ENCODE results near the gene SMCO4.

The SMCO4 gene

DNA sequence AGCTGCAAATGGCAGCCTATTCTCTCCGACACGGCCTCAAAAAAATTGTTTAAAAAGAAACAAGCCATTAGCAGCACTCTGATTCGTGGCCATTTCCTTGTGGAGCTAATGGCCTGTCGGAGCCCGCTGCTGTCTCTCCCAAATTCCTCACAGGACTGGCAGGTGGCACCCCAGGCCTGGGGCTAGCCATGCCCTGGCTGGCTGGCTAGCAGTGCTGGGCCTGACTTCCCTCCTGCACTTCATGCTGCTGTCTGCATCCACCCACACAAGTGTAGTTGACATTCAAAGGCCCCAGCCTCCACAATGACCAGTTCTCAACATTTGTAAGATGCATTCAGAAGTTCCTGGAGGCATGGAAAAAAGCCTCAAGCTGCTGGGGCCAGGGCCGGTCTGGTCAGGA, 61.5 kb downstream of the SMCO4 start:
- H3K9ac ChIP-seq (ENCODE audit: low read length), result no peak overlapping the region
- H3K9me3 ChIP-seq (ENCODE audit: low read length), result no peaks in the 10 kb centered on the region
- H4K20me1 ChIP-seq (ENCODE audit: insufficient read depth, low read length), result no peaks in the 10 kb centered on the region
- H3K4me2 ChIP-seq (ENCODE audit: low read length), result no peak overlapping the region
- TF ChIP-seq EZH2 (IDR thresholded peaks at IDR 0.05; ENCODE audit: borderline replicate concordance, low read length), result no peak
- TF ChIP-seq, protein P1, sequence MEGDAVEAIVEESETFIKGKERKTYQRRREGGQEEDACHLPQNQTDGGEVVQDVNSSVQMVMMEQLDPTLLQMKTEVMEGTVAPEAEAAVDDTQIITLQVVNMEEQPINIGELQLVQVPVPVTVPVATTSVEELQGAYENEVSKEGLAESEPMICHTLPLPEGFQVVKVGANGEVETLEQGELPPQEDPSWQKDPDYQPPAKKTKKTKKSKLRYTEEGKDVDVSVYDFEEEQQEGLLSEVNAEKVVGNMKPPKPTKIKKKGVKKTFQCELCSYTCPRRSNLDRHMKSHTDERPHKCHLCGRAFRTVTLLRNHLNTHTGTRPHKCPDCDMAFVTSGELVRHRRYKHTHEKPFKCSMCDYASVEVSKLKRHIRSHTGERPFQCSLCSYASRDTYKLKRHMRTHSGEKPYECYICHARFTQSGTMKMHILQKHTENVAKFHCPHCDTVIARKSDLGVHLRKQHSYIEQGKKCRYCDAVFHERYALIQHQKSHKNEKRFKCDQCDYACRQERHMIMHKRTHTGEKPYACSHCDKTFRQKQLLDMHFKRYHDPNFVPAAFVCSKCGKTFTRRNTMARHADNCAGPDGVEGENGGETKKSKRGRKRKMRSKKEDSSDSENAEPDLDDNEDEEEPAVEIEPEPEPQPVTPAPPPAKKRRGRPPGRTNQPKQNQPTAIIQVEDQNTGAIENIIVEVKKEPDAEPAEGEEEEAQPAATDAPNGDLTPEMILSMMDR (IDR thresholded peaks at IDR 0.05; ENCODE audit: low read length), result no peak
- H3K27ac ChIP-seq (ENCODE audit: low read depth, low read length, poor library complexity, severe bottlenecking), result no peak overlapping the region
- no peaks in the 10 kb centered on the region for H3F3A ChIP-seq (ENCODE audit: insufficient read depth, low read length)
- no peaks in the 10 kb centered on the region for H3K79me2 ChIP-seq (ENCODE audit: insufficient read depth, low read length)
- no peak overlapping the region for H3K4me3 ChIP-seq (ENCODE audit: low read depth, low read length, poor library complexity, severe bottlenecking)
- no peak overlapping the region for H2AFZ ChIP-seq (ENCODE audit: low read length)
- no peaks in the 10 kb centered on the region for H3K9me2 ChIP-seq (ENCODE audit: low read depth, low read length)
- no peaks in the 10 kb centered on the region for H3K27me3 ChIP-seq (ENCODE audit: insufficient read depth, low read length)
- H3K36me3 ChIP-seq (ENCODE audit: insufficient read depth, low read length), result no peaks in the 10 kb centered on the region
- no peaks in the 10 kb centered on the region for H3K4me1 ChIP-seq (ENCODE audit: insufficient read depth, low read length, severe bottlenecking)

DNA sequence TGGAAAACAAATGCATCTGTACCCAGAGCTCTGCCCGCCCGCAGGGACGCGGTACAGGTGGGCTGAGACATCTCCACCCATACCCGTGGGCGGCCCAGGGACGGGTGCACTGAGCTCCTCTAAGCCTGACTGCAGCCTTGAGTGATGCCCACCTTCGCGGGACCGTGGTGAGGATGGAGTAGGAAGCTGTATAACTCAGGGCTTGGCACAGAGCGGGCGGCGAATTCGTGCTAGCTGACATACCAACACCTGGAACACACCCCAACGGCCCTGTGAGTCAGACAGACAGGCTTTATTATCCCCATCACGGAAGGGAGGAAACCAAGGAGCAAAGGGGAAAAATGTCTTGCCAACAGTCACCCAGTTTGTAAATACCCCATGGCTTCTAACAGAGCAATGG, 61.9 kb downstream of the SMCO4 start:
- no peaks in the 10 kb centered on the region for H3K36me3 ChIP-seq (ENCODE audit: insufficient read depth, low read length)
- H3K9me2 ChIP-seq (ENCODE audit: low read depth, low read length), result no peaks in the 10 kb centered on the region
- no peak overlapping the region for H3K9ac ChIP-seq (ENCODE audit: low read length)
- no peak overlapping the region for H2AFZ ChIP-seq (ENCODE audit: low read length)
- H4K20me1 ChIP-seq (ENCODE audit: insufficient read depth, low read length), result no peaks in the 10 kb centered on the region
- H3K27me3 ChIP-seq (ENCODE audit: insufficient read depth, low read length), result no peaks in the 10 kb centered on the region
- H3K9me3 ChIP-seq (ENCODE audit: low read length), result no peaks in the 10 kb centered on the region
- no peak overlapping the region for H3K4me2 ChIP-seq (ENCODE audit: low read length)
- H3K4me3 ChIP-seq (ENCODE audit: low read depth, low read length, poor library complexity, severe bottlenecking), result no peak overlapping the region
- no peaks in the 10 kb centered on the region for H3K79me2 ChIP-seq (ENCODE audit: insufficient read depth, low read length)
- no peaks in the 10 kb centered on the region for H3K4me1 ChIP-seq (ENCODE audit: insufficient read depth, low read length, severe bottlenecking)
- no peak for TF ChIP-seq EZH2 (IDR thresholded peaks at IDR 0.05; ENCODE audit: borderline replicate concordance, low read length)
- TF ChIP-seq, protein P1 (IDR thresholded peaks at IDR 0.05; ENCODE audit: low read length), result no peak
- no peaks in the 10 kb centered on the region for H3F3A ChIP-seq (ENCODE audit: insufficient read depth, low read length)
- no peak overlapping the region for H3K27ac ChIP-seq (ENCODE audit: low read depth, low read length, poor library complexity, severe bottlenecking)

GRCh38 chr11:93480756-93481155, 62.4 kb downstream of the SMCO4 start:
- Histone ChIP-seq H4K20me1 (ENCODE audit: insufficient read depth, low read length) (no peaks in the 10 kb centered on the region), H3K4me1 (ENCODE audit: insufficient read depth, low read length, severe bottlenecking) (no peaks in the 10 kb centered on the region), H3K79me2 (ENCODE audit: insufficient read depth, low read length) (no peaks in the 10 kb centered on the region), H2AFZ (ENCODE audit: low read length) (no peak overlapping the region), H3K27ac (ENCODE audit: low read depth, low read length, poor library complexity, severe bottlenecking) (no peak overlapping the region), H3K27me3 (ENCODE audit: insufficient read depth, low read length) (no peaks in the 10 kb centered on the region), H3K9ac (ENCODE audit: low read length) (no peak overlapping the region), H3K9me3 (ENCODE audit: low read length) (no peaks in the 10 kb centered on the region), H3K9me2 (ENCODE audit: low read depth, low read length) (no peaks in the 10 kb centered on the region), H3F3A (ENCODE audit: insufficient read depth, low read length) (no peaks in the 10 kb centered on the region), H3K36me3 (ENCODE audit: insufficient read depth, low read length) (no peaks in the 10 kb centered on the region), H3K4me3 (ENCODE audit: low read depth, low read length, poor library complexity, severe bottlenecking) (no peak overlapping the region), H3K4me2 (ENCODE audit: low read length) (no peak overlapping the region)
- no peak for TF ChIP-seq EZH2 (IDR thresholded peaks at IDR 0.05; ENCODE audit: borderline replicate concordance, low read length)
- TF ChIP-seq, protein P1 (IDR thresholded peaks at IDR 0.05; ENCODE audit: low read length), result no peak

All from OCI-LY1 (cell line).